GM18861 (cell line): Measurements from ENCODE around the gene TRMT112.
A peak's percentile ranks its signal among the peaks of the same experiment; 100 is the strongest.

Experiments used
- ATAC-seq: cut with Tn5 transposase; IDR thresholded peaks from one replicate; pipeline ENCODE4 v1.9.1; 2021; ENCODE audit not compliant: unreplicated experiment

Gene TRMT112

DNA sequence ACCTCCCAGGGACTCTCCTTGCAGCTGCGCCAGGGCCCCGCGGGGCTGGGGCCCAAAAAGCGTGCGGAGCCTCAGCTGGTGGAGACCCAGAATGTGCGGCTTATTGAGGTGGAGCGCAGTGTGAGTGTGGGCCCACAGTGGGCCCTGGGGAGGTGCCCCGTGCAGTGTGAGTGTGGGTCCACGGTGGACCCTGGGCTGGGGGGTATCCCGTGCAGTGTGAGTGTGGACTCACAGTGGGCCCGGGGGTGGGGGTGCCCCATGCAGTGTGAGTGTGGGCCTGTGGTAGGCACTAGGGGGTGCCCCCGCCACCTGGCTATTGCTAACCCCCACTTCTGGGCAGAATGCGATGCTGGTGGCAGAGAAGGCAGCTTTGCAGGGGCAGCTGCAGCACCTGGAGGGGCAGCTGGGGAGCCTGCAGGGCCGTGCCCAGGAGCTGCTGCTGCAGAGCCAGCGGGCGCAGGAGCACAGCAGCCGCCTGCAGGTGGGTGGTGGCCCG lies 33.8 kb upstream of the TRMT112 start:
- ATAC-seq = no peak

DNA sequence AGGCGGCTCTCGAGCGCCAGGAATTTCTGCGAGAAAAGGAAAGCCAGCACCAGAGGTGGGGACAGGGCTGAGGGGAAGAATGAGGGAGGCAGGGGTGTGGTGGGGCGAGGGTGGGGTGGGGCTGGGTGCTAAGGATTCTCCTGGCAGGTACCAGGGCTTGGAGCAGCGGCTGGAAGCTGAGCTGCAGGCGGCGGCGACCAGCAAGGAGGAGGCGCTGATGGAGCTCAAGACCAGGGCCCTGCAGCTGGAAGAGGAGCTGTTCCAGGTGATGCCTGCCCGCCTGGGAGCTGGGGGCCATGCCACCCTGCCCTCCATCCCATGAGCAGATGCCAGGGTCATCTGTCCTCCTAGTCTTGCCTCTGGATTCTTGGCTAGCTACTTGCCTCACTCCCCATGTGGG lies 32.0 kb upstream of the TRMT112 start:
- ATAC-seq = no peak

DNA sequence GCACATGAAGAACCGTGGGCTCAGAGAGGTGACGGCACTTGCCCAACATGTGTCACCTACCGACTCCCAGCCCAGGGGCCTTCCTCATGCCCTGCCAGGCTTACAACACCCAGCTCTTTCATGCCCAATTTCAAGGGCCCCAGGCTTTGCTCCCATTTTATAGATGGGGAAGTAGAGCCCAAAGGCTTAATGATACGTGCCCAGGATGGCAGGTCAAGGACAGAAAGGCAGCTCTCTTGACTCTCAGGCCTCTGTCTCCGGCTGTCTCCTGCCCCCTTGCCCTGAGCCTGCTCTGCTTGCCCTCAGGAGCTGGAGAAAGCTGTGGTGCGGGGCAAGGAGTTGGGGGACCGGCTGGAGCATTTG lies 31.6 kb upstream of the TRMT112 start:
- ATAC-seq = no peak

DNA sequence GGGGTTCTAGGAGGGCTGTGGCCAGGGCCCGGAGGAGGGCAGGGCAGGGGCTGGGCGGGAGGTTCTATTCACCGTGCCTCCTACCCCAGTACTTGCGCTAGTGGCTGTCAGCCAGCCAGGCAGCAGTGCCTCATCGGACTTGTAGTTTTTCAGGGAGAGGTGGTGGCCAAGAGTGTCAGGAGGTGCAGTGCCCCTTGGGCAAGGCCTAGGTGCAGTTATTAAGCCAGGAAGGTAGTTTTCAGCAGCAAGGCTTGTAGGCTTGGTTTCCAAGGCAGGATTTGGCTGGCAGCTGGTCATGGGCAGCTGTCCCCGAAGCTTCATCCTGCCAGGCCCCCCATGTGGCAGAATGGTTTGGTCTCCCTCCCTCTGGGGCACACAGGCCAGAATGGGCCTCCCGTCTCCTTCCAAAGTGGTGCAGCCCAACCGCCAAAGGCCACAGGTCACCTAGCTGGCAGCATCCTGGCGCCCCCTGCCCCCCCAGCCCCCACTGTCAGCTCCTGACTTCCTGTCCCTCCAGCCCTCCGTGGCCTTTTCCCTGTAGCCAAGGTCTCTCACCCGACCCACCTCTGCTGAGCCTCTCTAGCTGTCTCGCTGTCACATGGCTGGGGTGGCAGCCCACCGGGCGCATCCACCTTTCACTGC lies 31.1 kb upstream of the TRMT112 start:
- ATAC-seq = no peak

DNA sequence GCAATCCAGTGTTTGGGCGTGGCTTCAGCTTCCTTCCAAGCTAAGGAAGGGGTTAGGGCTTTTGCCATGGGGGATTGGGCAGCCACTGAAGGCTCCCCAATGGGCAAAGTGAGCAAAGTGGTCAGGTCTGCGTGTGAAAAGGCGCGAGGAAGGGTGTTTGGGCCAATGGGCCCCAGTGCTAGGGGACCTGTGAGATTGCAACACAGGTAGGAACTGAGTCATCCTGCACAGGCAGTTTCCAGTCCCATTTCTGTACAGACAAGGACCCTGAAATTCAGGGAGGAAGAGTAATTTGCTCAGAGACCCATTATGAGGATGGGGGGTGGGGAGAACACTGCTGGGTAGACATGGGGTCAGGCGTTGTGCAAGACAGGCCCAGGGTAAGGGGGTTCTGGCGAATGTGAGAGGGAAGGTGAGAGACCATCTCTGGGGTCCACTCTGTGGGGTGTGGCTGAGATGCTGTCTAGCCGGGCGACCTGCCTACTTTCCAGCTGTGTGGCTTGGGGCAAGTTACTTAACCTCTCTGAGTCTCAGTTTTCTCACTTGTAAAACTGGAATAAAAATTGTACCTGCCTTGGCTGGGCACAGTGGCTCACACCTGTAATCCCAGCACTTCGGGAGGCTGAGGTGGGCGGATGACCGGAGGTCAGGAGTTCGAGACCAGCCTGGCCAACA lies 30.0 kb upstream of the TRMT112 start:
- no peak for ATAC-seq

DNA sequence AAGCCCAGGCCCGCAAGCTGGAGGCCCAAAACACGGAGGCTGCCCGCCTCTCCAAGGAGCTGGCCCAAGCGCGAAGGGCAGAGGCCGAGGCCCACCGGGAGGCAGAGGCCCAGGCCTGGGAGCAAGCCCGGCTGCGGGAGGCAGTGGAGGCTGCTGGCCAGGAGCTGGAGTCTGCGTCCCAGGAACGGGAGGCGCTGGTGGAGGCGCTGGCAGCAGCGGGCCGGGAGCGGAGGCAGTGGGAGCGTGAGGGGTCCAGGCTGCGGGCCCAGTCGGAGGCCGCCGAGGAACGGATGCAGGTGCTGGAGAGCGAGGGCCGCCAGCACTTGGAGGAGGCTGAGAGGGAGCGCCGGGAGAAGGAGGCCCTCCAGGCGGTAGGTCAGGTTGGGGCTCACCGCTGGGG lies 27.4 kb upstream of the TRMT112 start:
- ATAC-seq = no peak

DNA sequence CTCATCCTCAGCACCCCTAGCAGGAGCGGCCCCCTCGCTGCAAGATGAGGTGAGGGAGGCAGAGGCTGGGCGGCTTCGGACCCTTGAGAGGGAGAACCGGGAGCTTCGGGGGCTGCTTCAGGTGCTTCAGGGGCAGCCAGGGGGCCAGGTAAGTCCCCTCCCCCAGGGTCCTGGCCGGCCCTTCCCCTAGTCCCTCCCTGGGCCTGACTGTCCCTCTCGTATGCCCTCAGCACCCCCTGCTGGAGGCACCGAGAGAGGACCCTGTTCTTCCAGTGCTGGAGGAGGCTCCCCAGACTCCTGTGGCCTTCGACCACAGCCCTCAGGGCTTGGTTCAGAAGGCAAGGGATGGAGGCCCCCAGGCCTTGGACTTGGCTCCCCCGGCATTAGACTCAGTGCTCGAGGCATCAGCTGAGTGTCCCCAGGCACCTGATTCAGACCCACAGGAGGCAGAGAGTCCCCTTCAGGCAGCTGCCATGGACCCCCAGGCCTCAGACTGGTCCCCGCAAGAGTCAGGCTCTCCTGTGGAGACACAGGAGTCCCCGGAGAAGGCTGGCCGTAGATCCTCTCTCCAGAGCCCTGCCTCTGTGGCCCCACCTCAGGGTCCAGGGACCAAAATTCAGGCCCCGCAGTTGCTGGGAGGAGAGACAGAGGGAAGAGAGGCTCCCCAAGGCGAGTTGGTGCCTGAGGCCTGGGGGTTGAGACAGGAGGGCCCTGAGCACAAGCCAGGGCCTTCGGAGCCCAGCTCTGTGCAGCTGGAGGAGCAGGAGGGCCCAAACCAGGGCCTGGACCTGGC lies 26.6 kb upstream of the TRMT112 start:
- no peak for ATAC-seq

DNA sequence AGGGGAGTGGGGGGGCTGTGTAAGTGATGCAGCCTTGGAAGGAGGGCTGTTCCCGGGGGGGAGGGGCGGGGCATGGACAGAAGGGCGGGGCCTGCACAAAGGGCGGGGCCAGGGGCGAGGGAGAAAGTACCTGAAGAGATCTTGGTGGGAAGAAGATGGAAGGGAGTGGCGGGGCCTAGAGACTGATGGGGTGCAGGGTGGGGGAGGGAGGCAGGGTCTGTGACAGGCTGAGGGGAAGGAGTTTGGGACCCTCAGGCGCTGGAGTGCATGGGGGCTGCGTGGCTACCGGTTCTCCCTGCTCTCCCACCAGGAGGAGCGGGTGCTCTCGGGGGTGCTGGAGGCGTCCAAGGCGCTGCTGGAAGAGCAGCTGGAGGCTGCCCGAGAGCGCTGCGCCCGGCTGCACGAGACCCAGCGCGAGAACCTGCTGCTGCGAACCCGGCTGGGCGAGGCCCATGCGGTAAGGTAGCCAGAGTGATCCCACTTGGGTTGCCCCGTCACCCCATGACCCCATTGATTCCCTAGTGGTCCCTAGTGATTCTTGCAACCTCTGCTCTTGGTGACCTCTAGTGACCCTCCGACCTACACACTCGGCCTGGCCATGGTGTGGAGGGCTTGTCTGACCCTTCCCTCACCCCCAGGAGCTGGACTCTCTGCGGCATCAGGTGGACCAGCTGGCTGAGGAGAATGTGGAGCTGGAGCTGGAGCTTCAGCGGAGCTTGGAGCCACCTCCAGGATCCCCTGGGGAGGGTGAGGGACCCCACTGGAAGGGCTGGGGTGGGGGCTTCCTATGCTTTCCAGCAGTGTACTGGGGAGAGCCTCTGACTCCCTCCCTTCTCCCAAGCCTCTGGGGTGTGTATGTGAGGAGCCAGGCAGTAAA lies 25.7 kb upstream of the TRMT112 start:
- ATAC-seq = no peak

DNA sequence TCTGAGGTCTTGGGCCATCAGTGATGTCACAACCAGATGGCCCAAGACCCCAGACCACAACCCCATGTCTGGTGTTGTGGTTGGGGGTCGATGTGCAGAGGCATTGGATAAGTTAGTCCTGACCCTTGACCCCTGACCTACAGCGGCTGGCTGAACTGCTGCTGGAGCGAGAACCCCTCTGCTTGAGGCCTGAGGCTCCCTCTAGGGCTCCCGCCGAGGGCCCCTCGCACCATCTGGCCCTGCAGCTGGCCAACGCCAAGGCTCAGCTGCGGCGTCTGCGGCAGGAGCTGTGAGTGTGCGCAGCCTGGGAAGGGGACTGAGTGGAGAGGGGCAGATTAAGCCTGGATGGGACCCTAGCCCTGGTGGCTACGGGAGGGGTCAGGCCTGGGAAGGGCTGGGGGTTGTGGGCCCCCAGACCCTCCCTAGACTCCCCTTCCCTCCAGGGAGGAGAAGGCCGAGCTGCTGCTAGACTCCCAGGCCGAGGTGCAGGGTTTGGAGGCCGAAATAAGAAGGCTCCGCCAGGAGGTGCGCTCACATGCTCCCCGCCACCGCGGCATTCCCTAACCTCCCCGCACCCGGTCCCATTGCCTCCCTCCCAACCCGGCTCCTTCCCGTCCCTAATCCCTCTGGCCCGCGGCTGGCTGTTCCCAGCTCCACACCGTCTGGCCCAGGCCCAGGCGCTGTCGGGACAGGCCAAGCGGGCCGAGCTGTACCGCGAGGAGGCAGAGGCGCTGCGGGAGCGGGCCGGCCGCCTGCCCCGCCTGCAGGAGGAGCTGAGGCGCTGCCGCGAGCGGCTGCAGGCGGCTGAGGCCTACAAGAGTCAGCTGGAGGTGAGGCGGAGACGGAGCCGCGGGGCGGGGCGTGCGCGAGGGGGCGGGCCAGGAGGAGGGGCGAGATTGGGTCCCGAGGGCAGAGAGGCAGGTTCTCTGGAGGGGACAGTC lies 24.8 kb upstream of the TRMT112 start:
- peak; percentile 40 for ATAC-seq

DNA sequence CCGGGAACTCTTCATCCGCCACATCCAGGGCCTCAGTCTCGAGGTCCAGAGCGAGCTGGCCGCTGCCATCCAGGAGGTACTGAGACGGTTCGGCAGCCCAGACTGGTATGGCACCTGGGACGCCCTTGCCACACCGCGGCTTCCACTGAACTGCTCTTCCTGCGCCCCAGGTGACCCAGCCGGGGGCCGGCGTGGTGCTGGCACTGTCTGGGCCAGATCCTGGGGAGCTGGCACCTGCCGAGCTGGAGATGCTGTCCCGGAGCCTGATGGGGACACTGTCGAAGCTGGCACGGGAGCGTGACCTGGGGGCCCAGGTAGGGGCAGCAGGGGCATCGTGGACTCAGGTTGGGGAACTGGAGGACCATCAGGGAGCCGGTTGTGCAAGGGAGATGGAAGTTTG lies 24.1 kb upstream of the TRMT112 start:
- ATAC-seq = no peak

DNA sequence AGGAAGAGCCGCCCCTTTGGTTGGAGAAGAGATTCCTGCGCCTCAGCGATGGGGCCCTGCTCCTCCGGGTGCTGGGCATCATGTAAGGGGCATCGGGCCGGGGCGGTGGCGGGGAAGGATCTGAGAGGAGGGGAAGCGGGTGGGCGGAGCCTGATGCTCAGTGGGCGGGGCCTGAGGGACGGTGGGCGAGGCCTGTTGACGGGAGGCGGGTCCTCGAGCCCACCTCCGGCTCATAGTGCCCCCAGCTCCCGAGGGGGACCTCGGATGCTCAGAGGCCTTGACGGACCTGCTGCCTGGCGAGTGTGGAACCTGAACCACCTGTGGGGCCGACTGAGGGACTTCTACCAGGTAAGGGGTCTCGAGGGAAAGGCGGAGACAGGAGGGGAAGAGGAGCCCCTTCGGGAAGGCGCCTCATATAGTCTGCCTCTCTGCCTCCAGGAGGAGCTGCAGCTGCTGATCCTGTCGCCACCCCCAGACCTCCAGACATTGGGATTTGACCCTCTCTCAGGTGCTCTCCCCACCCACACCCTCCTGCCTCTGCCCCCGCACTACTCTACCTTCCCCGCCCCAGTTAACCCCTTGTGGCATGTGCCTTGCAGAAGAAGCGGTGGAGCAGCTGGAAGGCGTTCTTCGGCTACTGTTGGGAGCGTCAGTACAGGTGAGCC lies 23.4 kb upstream of the TRMT112 start:
- ATAC-seq = no peak

DNA sequence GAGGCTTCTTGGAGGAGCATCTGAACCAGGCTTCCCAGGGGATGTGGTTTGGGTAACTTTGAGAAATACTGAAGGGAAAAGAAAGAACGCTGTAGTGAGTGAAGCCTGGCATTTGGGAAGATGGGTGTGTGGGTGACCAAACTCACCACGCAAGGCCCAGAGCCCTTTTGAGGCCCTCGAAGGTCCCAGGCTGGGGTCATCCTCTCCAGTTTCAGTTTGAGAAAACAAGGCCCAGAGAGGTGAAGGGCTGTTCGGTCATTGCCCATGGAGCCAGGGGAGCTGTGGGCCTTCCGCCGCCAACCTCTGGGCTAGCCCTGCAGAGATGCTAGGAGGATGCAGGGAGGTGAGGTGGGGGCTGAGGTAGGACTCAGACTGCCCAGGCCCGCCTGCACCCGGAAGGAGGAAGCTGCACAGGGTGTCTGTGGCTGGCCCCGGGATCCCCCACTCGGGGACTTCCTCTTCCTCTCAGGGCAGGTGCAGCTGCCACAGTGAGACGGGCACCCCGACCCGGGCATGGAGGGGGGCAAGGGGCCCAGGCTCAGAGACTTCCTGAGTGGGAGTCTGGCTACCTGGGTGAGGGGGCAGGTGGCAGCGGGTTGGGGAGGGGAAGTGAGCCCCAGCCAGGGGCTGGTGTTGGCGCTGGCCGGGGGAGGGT lies 22.5 kb upstream of the TRMT112 start, which contains the start of gene CCDC88B:
Gene CCDC88B, plus strand, starts transcription at position 451 of the 655 bp plus-strand sequence. Its CDS starts 63 bp downstream, at position 514.
- ATAC-seq = peak; percentile 32

DNA sequence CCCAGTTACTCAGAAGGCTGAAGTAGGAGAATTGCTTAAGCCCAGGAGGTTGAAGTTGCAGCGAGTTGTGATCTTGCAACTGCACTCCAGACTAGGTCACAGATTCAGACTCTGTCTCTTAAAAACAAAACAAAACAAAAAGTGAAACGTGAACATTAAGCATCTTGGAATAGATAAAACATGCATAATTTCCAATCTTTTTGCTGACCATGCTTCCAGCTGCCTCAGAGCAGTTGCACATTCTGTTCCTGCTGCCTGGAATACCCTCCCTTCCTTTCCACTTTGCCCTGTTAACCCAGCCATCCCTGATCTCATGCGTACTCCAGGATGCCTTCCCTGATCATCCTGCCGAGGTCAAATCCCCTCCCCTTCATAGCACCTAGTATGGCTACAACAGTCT lies 21.9 kb upstream of the TRMT112 start:
- ATAC-seq = no peak

DNA sequence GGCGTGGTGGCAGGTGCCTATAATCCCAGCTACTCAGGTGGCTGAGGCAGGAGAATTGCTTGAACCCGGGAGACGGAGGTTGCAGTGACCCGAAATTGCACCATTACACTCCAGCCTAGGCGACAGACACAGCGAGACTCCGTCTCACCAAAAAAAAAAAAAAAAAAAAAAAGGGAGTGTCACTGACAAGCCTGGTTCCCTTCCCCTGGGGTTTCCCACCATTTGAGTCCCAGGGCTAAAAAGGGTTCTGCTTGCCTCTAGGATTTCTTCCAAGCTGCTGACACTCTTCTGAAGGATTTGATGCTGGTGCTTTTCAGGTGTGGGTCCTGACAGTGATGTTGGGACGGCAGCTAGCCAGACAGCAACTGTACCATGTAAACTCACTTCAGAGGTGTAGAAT lies 21.4 kb upstream of the TRMT112 start:
- ATAC-seq = no peak

DNA sequence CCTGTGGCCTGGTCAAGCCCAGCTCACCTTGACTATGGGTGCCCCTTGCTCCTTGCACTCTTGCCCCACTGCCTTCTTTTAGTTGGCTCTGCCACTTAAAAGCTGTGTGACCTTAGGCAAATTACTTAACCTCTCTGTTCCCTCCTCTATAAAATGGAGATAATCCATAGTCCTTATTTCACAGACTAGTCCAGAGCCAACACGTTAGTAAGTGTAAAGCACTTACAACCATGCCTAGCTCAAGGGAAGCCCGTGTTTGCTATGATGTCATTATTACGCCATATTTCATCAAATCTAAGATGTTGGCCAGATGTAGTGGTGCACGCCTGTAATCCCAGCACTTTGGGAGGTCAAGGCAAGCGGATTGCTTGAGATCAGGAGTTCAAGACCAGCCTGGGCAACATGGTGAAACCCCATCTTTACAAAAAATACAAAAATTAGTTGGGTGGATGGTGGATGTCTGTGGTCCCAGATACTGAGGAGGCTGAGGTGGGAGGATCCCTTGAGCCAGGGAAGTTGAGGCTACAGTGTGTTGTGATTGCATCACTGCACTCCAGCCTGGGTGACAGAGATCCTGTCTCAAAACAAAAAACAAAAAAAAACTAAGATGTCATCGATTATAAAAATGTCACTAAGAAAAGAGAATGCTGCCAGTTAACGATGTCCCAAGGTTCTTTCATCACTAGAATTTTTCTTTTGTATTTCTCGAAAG lies 20.3 kb upstream of the TRMT112 start:
- no peak for ATAC-seq

DNA sequence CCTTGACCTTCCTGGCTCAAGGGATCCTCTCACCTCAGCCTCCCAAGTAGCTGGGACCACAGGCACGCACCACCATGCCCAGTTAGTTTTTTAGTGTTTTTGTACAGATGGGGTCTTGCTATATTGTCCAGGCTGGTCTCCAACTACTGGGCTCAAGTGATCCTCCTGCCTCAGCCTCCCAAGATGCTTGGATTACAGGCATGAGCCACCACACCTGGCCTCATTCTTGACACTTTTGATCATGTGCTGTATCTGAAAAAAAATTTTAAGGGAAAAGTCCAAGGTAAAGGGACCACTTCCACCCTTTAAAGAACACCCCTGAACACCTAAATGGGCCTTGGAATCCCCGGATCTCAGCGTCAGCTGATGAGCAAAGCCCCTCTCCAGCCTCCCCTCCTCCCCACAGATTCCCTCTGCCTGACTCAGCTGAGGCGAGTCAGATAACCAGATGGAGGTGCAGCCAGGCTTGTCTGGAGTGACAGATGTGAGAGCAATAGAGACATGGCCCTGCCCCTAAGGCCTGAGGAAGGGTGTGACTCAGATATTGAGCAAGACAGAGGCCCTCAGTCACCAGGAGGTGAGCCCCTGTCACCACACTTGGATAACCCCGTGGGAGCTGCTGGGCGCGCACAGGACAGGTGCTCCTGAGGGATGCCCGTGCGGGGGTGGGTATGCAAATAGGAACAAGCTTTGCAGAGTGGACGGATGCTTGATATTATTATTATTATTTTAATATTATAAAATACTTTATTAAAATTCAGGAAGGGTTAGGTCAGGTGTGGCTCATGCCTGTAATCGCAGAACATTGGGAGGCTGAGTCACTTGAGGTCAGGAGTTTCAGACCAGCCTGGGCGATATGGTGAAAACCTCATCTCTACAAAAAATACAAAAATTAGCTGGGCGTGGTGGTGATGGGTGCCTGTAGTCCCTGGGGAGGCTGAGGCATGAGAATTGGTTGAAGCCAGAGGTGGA lies 17.7 kb upstream of the TRMT112 start:
- peak; percentile 84 for ATAC-seq

DNA sequence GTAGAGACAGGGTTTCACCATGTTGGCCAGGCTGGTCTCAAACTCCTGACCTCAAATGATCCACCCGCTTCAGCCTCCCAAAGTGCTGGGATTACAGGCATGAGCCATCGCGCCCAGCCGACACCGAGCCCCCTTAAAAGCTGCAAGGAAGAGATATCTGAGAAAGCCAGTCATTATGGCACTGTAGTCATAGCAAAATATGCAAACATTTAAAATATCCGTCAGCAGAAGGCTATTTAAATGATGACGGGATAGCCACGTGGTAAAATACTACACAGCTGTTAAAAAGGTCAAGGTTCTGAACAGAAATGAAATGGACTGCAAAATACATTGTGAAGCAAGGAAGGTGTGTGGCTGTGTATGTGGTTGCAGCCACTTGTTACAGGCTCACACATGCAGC lies 16.2 kb upstream of the TRMT112 start:
- ATAC-seq = no peak
